H54 (cell line): ENCODE measurements around the gene AJAP1.
"Not testable (repeated sequence)": the region's sequence is repeated elsewhere in the genome, so short reads cannot be mapped to it uniquely, and the experiment has no call there.

Source experiments
- DNase-seq: peaks from one replicate; pipeline ENCODE4 v3.0.0; 2011; ENCODE audit warnings: low spot score, mixed read lengths; ENCODE audit not compliant: insufficient read length
- FAIRE-seq: peaks from 3 replicates; lab custom pipeline; 2011; peaks lifted over from hg19 to GRCh38; lab: Jason Lieb, UNC
- POLR2A ChIP-seq: IDR thresholded peaks from 2 replicates; pipeline ENCODE4 v1.6.1; 2011; ENCODE audit warnings: low read depth, mild to moderate bottlenecking, low read length

Gene AJAP1

GRCh38 chr1:4653796-4654725 is at the start of gene AJAP1:
TSS of gene AJAP1 (plus strand) at chr1:4654609. CDS start at chr1:4655426, 817 bp downstream.
- no peak for DNase-seq

GRCh38 chr1:4605158-4605557 is 49.3 kb upstream of the AJAP1 start:
- TF ChIP-seq POLR2A, result no peak
- FAIRE-seq (no peak), DNase-seq (no peak)

More at GRCh38 chr1:4653796-4654725, at the start of gene AJAP1:
- FAIRE-seq, result no peak
- no peak for TF ChIP-seq POLR2A

- no peak for FAIRE-seq
- DNase-seq, result no peak
- no peak for TF ChIP-seq POLR2A
Measured at GRCh38 chr1:4611563-4612341, 42.7 kb upstream of the AJAP1 start.

GRCh38 chr1:4612991-4613390 is 41.4 kb upstream of the AJAP1 start:
- TF ChIP-seq POLR2A, result no peak
- FAIRE-seq (no peak), DNase-seq (no peak)

GRCh38 chr1:4613606-4614370 is 40.6 kb upstream of the AJAP1 start:
- no peak for TF ChIP-seq POLR2A
- no peak for FAIRE-seq

GRCh38 chr1:4614371-4615137 is 39.9 kb upstream of the AJAP1 start:
- FAIRE-seq (no peak), DNase-seq (no peak)
- no peak for TF ChIP-seq POLR2A

More at GRCh38 chr1:4613606-4614370, 40.6 kb upstream of the AJAP1 start:
- DNase-seq, result no peak

- FAIRE-seq, result no peak
- no peak for DNase-seq
- no peak for TF ChIP-seq POLR2A
Measured at GRCh38 chr1:4615138-4615470, 39.3 kb upstream of the AJAP1 start.

- no peak for TF ChIP-seq POLR2A
- FAIRE-seq, result no peak
- no peak for DNase-seq
Measured at GRCh38 chr1:4615501-4615900, 38.9 kb upstream of the AJAP1 start.

- DNase-seq, result no peak
- no peak for TF ChIP-seq POLR2A
- no peak for FAIRE-seq
Measured at GRCh38 chr1:4616831-4617465, 37.5 kb upstream of the AJAP1 start.

- TF ChIP-seq POLR2A, result no peak
- DNase-seq (no peak), FAIRE-seq (no peak)
Measured at GRCh38 chr1:4617506-4617905, 36.9 kb upstream of the AJAP1 start.

GRCh38 chr1:4618827-4619226 is 35.6 kb upstream of the AJAP1 start:
- DNase-seq, FAIRE-seq: not testable (repeated sequence)

- FAIRE-seq (no peak), DNase-seq (no peak)
- TF ChIP-seq POLR2A, result no peak
Measured at GRCh38 chr1:4621646-4622045, 32.8 kb upstream of the AJAP1 start.
